ENCODE measurements around the gene HHATL.

Gene HHATL

DNA sequence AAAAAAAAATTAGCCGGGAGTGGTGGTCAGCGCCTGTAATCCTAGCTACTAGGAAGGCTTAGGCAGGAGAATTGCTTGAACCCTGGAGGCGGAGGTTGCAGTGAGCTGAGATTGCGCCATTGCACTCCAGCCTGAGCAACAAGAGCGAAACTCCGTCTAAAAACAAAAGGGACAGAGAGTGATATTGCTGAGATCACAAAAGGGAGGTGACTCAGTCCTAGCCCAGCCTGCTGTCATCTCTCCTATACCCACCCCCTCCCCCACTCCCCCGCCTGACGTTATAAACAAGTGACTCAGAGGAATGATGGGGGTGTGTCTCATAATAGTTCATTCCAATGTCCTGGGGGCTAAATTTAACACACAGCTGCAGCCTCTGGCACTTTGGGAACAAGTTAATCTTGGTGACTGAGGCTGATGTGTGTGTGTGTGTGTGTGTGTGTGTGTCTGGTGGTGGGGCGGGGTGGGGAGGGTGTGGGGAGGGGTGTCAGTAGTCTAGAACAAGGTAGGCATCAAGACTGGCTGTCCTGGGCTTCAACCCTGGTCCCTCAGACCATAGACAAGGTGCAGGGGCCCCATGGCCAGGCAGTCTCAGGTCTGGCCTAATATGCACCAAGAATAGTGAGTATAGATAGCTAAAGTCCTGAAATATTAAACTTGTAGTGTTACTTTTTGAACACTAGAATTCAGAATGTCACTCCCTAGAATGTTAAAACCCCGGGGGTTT is 18.6 kb downstream of the HHATL start:
- no peak for DNase-seq

DNA sequence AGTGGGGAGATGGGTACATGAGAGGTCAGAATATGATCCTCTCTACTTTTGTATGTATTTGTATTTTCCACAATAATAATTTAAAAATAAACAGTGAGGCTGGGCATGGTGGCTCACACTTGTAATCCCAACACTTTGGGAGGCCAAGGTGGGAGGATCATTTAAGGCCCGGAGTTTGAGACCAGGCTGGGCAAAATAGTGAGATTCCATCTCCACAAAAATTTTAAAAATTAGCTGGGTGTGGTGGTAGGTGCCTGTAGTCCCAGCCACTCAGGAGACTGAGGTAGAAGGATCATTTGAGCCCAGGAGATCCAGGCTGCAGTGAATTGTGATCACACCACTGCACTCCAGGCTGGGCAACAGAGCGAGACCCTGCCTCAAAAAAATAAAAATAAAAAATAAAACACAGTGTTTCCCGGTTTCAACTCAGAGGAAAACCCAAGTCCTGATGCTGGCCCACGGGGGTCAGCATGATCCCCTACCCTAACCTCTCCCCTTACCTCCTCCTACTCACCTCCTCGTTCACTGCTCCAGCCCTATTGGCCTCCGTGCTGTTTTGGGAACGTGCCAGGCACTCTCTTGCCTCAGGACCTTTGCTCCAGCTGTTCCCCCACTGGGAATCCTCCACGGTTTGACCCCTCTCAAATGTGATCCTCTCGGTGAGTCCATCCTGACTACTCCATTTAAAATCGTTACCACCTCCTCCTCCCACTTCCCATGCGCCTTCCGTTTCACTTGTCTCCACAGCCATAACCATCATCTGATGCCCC is 20.1 kb downstream of the HHATL start:
- no peak for DNase-seq

DNA sequence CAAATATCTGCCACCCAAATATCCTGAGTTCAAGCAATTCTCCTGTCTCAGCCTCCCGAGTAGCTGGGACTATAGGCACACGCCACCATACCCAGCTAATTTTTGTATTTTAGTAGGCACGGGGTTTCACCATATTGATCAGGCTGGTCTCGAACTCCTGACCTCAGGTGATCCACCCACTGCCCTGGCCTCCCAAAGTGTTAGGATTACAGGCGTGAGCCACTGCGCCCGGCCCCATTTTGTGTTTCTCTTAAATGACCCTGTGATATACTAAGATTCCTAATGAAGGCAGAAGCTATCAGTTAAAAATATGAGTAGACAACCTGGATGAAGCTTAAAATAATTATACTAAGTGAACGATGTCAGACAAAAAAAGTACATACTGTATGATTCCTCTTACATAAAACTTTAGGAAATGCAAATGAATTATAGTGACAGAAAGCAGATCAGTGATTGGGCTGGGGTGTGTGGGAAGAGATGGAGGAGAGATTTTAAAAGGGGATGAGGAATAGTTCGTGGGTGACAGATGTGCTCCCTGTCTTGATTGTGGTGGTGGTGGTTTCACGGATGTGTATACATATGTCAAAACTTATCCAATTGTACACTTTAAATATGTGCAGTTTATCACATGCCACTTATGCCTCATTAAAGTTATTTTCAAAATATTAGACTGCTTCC is 21.1 kb downstream of the HHATL start:
- DNase-seq = no peak

DNA sequence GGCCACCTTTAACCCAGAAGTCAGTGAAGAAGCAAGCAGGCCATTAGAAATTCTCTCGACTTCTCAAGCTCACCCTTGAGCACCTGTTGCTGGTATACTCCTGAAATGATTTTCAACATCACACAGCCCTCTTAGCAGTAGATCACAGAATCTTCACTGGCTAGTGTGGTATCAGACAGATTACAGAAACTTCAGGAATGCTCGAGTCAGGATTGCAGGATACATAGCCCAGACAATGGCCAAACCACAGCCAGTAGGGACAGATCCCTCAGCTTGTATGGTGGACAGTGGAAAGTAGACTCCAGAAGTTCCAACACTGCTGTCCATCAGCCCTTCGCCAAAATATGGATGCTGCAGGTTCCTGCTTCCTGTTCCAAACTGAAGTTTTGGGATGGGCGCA is 21.8 kb downstream of the HHATL start:
- no peak for DNase-seq

DNA sequence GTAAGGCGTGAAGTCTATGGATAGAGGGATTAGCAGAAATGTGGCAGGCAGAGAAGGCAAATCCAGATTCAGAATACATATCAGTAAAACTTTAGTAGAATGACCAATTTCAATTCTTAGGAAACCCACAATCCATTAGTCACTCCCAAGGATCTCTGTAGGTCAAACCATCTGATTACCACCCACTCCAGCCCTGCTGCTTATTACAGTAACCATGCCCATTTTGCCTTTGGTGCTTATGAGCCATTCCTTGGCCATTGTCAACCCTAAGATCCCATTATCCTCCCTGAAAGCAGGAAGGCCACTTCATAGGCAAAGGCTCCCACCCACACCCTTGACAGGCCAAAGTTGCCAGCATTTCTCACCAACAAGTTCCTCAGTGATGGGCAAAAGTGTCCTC is 22.3 kb downstream of the HHATL start:
- DNase-seq = no peak

DNA sequence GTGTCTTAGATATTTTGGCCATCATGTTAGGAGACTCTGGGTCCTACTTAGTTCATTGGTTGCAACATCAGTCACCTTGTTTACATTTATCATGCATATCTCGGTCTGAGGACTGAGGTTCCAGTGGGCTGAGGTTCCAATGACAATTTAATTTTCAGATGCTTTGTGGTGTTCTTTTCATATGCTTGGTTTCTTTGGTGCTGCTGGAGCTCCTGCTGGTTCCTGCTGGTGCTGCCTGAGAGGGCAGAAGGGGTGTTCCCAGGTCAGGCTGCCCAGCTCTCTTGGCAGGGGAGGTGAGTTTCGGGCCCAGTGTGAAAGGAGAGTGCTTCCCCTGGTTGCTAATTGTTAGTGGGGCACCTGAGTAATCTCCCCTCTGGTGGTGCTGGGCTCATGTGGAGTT is 24.2 kb downstream of the HHATL start:
- DNase-seq = no peak

DNA sequence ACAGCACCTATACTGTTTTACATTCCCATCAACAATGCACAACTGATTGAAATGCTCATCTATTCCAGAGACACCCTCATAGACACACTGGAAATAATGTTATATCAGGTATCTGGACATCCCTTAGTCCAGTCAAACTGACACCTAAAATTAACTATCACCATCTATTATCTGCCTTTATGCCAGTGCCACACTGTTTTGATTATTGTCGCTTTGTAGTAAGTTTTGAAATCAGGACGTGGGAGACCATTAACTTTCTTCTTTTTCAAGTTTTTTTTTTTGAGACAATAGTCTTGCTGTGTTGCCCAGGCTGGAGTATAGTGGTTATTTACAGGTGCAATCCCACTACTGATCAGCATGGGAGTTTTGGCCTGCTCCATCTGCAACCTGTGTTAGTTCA is 26.7 kb downstream of the HHATL start:
- no peak for DNase-seq

DNA sequence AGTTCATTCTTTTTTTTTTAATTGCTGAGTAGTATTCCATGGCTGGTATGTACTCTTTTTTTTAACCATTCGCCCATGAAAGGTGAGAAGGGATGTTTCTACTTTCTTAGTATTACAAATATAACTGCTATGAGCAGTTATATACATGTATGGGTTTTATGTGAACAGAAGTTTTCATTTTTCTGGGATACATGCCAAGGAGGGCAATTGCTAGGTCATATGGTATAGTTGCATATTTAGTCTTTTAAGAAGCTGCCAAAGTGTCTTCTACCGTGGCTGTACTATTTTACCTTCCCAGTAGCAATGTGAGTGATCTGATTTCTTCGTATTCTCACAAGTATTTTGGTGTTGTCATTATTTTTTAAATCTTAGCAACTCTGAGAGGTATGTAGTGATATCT is 28.5 kb downstream of the HHATL start:
- DNase-seq = no peak

DNA sequence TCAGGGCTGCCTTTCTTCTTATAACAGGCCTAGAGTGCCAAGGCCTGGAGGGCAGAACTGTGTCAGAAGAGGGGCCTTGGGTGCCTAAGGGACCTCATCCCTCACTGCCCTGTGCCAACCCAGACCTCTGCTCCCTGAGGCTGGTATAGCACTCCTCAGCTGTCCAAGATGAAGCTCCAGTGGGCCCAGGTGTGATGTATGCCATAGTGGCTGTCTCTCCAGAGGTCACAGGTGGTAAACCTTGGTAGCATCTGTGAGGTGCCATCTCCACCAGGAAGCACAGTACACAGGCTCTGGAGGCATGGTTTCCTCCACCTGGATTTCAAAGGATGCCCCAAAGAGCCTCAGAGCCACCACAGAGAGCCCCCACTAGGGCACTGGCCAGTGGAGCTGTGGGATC is 29.5 kb downstream of the HHATL start:
- DNase-seq = no peak

DNA sequence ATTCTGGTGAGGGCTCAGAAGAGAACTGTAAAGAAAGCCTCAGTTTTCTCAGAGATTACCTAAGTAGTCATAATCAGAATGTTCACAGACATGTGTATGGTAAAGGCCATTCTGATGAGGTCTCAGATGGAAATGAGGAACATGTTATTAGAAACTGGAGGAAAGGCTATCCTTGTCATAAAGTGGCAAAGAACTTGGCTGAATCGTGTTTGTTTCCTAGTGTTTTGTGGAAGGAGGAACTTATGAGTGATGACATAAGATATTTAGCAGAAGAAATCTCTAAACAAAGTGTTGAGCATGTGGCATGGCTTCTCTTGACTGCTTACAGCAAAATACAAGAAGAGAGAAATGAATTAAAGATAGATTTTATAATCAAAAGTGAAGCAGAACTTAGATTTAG is 30.1 kb downstream of the HHATL start:
- no peak for DNase-seq

DNA sequence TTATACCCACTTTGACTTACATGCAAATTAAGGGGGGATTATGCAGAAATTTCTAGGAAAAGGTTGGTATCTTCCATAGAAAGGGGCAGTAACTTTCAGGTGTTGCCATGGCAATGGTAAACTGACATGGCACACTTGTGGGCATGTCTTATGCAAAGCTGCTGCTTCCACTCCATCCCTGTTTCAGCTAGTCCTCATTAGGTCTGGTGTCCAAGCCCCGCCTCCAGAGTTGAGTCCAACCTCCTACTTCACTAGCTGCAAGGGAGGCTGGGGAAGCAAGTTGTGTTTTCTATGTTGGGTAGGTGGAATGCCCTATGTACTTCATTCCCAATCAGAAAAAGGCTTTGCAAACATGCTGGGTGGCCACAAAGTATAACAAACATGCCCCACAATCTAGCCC is 31.9 kb downstream of the HHATL start:
- no peak for DNase-seq

DNA sequence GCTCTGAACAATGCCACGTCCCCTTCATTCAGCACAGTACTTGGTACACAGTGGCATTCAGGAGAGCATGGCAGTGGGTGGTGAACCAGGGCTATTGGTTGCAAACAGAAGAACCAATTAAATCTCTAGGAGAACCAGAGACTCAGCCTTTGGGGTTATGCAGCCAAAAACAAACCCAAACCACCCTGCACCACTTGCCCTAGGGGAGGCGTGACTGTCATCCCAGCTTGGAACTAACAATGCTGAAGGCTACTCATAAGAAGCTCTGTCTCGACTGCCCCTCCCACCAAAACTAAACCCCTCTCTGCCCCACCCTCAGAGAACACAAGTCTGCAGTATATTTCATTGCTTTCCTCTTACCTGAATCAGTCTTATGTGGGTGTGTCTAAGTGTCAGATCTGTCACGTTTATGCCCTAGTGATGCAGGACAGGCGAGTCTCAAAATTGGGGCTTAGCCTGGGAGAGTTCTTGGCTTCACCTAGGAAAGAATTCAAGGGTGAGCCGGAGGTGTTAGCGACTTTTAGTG is 32.5 kb downstream of the HHATL start:
- no peak for DNase-seq

DNA sequence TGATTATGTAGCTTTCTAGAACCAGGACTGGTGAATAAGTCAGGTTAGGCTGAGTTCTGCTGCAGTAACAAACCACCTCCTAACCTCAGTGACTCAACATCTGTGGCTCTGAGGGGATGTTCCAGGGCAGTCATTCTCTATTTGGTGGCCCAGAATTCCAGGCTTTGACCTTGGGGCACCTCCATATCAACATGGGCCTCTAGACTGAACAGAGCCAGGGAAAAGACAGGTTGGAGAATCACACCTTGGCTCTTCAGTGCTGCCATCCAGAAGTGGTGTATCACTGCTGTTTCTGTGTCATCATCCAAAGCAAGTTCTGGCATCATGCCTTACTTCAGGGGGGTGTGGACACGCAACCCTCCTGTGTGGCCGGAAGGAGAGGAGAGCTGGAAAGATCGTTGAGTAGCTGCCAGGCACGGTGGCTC is 33.8 kb downstream of the HHATL start:
- DNase-seq = no peak

DNA sequence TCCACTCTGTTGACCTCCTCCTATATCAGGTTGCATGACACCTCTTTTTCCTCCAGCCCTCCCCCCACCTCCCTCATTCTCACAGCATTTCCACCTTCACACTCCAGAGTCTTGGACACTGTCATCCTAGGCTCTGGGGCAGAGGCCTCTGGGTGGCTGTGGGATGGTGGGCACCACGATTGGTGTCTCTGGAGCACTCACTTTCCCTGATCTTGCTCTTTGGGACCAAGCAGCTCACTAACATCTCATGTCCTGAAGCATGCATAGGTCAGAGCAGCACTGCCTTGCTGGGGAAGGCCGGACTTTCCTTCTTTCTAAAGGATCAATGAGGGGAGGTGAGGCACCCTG is 34.2 kb downstream of the HHATL start:
- no peak for DNase-seq

DNA sequence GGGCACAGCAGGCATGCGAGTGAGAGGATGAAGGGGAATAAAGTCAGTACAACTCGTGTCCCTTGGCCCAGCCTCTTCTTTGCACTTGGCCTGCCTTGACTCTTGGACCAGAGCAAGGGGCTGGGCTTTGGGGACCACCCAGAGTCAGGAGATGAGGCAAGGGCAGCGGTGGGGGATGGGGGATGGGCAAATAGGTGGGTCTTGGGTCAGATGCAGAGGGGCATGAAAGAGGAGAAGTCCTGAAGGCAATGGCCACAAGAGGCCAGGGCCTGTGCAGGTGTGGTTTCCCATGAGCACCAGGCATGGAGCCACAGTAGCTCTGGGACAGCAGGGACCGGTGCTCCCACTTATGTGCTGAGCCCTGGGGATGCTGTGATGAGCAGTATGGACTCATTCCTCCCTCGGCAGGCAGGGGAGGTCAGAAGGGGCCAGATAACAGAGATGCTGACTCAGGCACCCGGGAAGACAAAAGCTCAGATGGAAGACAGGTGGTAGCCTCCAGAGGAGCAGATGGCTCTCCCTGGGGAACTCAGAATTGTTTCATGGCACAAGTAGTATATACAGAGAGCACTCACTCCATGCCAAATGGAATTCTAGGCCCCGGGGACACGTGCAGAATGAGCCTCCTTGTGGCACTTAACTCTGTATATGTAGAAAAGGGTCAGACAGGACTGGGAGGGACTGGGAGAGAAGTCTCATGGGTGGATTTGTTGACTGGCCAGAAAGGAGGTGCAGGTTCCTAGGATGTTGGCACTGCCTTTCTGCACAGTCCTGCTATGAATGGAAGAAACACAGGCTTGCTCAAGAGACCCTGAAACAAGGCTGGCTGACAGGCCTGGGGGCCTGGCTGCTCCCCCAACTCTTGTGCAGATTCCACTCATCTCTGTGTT is 34.8 kb downstream of the HHATL start:
- DNase-seq = peak; percentile 67

DNA sequence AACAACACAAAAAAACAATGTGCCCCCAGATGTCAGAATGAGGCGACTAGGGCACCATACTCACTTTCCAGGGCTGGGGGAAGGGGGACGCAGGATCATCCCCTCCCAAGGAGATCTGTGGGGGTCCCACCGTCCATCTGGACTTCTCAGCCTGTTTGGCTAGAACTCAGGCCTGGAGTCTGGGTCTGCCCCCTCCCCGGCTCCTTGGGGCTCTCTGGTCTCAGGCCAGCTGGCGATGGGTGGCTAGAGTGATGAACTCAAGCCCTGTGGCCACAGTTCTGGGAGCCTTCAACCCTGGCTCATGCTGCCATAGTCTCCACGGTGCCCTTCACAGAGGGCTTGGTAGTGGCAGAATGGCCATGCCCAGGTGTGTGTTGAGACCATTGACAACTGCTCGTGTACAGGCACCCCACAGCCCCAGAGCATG is 35.5 kb downstream of the HHATL start:
- no peak for DNase-seq

DNA sequence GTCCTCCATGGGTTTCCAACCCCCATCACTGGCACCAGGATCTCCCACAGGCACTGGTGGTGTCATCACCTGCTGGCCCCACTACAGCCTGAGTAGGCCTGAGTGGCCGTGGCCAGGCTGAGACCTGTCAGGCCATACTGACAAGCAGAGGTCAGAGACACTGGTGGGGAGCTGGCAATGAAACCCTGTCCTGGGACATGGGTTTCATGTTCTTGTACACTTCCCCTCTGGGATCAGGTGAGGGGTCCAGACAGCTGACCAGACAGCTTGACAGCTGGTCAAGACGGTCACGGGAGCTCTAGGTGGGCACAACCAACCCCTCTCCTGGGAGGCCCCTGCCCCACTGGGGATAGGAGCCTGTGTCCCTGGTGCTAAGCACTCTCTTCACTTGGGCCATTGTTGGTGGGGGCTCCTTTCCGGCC is 36.0 kb downstream of the HHATL start:
- DNase-seq = no peak

DNA sequence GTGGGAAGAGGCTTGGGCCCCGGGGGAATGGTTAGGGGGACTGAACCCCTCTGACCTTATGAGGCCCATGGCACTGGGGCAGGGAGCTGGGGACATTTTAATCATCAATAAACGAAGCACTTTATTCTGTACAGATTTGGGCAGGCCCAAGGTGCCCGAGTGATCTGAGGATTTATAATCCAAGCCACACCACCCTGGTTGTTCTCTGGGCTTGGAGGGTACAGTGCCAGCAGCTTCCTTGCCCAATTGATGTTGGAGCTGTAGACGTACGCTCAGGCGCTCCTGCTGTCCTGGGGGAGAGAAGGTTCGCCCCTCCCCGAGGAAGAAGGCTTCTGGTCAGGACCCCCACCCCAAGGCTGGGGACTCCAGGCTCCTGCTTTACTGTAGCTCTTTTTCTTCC is 36.6 kb downstream of the HHATL start:
- no peak for DNase-seq

DNA sequence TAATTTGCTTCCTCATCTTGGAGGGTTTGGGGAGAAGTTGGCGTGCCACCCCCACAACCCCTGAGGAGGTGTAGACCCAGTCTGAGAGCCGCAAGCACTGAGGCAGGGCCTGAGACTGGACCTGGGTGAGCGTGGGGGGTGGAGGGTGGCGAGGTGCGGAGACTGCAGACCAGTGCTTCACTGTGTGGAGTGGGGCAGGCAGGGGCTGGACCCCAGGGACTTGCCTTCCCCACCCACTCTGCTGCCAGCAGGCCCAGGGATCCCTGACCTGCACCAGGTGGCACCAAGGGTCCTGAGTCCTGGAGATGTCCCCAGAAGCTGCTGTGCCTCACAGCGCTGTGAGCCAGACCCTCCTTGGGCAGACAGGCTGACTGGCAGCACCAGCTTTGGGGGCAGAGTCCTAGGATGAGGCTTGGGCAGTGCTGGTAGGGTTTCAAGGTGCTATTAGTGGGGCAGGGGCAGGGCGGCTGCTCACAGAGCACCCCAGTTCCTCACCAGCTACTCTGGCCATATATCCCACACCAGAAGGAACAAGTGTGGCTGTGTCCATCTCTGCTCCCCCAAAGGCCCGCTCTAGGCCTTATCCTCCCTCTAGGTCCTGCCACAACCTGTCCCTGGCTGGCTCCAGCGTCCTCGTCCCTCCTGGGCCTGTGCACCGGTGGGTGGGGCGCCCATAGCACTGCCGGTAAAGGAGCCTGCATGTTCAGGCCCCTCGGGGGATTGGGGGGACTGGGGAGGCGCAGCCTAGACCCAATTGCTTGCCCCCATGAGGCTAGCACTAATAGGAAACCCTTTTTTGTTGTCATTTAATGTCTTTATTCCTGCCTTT is 37.3 kb downstream of the HHATL start:
- no peak for DNase-seq

DNA sequence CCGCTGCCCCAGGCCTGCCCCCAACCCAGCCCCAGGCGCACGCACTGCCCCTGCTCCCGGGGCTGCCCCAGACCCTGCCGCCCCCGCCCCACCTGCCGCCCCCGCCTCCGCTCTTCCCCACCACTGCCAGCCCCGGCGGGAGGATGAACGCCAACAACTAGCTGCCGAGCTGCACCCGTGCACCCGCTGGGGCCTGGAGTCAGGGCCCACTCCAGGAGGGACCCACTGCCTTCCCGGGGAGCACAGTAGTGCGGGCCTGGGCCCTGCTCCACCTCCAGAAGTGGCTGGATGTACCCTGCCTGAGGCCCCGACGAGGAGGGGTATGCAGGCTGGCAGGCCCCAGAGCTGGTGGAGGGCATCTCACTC is 38.2 kb downstream of the HHATL start:
- no peak for DNase-seq

DNA sequence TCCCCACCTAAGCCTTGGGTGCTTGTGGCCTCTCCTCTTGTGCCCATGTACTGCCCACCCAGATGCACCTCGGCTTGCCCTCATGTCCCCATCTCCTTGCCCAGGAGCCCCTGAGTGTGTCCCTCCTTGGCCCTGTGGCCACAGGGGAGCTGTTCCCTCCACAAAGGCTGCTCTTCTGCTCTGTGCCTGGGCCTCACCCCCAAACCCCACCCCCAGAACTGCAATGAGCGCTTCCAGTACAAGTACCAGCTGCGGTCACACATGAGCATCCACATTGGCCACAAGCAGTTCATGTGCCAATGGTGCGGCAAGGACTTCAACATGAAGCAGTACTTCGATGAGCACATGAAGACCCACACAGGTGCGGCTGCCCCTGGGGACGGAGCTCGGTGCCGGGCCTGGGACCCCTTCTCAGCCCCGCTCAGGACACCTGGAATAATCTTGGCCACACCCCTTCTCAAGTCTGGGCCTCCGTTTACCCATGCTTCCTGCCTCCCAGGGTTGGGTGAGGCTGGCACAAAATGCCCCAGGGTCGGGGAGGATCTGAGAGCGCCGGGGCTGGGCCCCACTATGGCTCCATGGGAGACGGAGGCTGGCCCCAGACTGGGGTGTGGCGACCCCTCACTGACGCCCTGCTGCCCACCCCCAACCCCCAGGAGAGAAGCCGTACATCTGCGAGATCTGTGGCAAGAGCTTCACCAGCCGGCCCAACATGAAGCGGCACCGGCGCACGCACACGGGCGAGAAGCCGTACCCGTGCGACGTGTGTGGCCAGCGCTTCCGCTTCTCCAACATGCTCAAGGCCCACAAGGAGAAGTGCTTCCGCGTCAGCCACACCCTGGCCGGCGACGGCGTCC is 38.8 kb downstream of the HHATL start:
- no peak for DNase-seq

Measured in DMS 273 treated with DMSO at 0.1 percent for 48 hours (cell line).